Frontal cortex (tissue), 4 donors: ENCODE measurements around the gene PRDM5. TPM values are rescaled to one million over a fixed set of nuclear protein-coding genes. Genes with fewer than 3 reads are reported as not detected.

Experiments used
- DNase-seq, 2 donors: peaks; one replicate each; pipeline ENCODE4 v3.0.0; 2012; ENCODE audit warnings: low spot score in 2 of 2
- FAIRE-seq: peaks from 2 replicates; lab custom pipeline; 2012; peaks lifted over from hg19 to GRCh38; lab: Jason Lieb, UNC
- total RNA-seq: library from RNA; depleted of rRNA; stranded (reverse); fragments of >200 nt; gene quantifications from one replicate; pipeline ENCODE4 v1.2.3, GENCODE V29; 2014
- donor health status: control.
- donor health status: control.
- donor health status: control.

The PRDM5 gene
- total RNA-seq, 1 donor from 2014 or later = 14.7 TPM

DNA sequence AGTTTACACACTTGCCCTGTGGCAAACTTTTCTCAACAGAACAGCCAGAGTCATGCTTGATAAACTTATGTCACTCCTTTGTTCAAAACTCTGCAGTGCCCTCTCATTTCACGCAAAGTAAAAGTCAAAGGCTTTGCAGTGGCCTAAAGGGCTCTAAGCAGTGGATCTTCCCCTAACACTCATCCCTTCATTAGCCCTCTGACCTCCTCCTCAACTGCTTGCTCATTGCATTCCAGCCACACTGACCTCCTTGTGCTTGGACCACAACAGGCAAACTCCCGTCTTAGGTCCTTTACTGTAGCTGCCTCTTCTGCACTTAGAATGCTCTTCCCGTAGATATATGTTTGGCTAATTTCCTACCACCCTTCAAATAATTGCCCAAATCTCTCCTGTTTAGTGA is 5.6 kb downstream of the PRDM5 start:
- DNase-seq (no peak), FAIRE-seq (no peak)

DNA sequence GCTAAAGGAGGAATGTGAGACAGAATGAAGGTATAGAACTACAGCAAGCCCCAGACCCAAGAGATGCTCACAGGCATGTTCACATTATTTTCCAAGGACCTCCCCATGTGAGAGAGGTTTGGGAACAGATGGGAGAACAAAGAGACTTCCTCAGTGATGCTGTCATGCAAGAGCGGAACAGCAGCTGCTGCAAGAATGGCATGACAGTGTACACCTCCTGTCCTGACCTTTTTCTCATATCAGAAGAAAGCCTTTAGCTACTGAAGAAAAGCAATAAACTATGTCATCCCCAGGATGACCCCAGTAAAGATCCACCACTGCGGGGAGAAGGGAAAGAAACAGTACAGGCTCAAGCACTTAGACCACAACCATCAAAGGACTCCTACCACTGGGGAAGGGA is 7.2 kb downstream of the PRDM5 start:
- no peak for DNase-seq
- no peak for FAIRE-seq

DNA sequence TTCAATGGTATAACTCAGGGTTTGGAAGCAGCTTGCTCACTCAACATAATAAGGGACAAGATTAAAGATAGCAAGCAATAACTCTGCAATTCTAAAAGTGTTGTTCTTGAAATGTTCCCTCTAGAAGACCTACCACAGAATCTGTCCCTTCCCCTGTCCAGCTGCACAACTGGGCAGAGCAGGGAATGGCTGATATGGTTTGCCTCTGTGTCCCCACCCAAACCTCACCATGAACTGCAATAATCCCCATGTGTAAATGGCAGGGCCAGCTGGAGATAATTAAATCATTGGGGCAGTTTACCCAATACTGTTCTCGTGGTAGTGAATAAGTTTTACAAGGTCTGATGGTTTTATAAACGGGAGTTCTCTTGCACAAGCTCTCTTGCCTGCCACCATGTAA is 19.1 kb downstream of the PRDM5 start:
- DNase-seq (no peak), FAIRE-seq (no peak)

DNA sequence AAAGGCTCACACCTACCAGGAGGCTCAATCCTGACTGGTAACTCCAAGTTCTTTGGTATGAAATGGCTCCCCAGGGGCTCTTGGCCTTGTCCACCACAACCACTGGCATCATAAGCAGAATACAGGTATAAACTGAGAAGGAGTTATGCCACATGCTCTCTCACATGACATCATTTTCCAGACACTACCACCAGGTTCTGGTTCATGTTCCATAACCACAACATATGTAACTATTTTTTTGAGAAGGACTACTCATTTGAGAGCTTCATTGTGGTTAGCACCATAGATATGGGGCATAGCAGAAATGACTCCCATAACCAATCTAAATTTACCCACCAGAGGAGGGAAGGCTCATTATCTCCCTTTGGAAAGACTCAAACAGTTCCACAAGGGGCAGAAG is 19.6 kb downstream of the PRDM5 start:
- FAIRE-seq = no peak

DNA sequence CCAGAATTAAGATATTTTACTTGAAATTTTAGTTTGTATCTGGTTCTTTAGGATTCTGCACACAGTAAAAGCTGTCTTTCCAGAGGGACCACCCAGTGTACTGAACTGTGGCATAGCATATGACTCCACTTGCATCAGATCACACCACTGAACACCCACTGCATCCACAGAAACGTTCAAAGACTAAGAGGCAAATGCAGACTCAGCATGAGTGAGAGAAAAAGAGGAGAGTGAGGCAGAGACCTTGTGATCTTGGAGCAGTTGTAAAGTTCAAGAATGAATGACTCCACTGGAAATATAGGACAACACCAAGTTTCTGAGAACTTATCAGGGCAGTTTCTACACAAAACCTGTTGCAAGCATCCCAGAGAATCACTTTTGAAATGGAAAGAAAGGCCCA is 20.8 kb downstream of the PRDM5 start:
- FAIRE-seq (no peak), DNase-seq (no peak)

More for the DNA sequence above, 19.6 kb downstream of the PRDM5 start:
- no peak for DNase-seq

DNA sequence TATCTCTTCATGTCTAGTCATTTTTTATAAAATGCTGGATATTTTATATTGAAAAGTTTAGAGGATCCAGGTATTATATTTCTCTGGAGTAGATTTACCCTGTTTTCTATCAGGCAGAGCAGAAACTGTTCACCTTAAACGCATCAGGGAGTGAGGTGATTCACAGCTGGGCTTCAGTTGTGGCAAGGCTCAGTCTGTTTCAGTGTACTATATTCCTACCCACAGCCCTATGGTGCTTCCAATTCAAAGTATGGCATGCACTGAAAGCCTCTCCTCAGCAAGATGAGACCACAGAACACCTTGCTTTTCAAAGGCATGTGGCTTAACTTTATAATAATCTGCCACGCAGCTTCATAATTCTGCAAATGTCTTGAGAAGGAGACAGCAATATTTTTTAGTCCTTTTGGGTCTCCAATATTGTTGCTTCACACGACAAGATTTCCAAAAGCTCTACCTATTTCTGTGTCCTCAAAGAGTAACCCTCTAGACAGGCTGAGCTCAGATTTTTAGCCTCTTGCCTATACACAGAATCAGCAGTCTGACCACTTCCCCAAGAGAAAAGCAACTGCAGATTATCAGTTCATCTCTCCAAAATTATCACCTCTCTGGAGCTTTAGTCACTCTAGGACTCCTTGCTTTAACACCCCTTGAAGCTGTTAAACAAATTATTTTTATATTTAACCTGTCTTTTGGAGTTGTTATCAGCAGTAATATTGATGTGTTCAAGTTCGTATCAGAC is 24.4 kb downstream of the PRDM5 start:
- DNase-seq (no peak), FAIRE-seq (no peak)

DNA sequence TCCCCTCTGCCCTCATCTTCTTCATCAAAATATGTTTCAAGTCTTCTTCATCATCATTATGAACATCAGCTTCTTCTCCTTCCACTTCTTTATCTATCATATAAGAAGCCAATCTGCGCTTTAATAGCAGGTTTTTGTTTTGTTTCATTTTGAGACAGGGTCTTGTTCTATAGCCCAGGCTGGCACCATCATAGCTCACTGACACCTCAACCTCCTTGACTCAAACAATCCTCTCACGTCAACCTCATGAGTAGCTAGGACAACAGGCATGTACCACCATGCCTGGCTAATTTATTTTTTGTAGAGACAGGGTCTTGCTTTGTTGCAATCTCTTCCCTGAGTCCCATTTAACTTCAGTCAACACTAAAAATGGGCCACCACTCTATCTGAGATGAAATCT is 27.0 kb downstream of the PRDM5 start:
- DNase-seq (no peak), FAIRE-seq (no peak)

DNA sequence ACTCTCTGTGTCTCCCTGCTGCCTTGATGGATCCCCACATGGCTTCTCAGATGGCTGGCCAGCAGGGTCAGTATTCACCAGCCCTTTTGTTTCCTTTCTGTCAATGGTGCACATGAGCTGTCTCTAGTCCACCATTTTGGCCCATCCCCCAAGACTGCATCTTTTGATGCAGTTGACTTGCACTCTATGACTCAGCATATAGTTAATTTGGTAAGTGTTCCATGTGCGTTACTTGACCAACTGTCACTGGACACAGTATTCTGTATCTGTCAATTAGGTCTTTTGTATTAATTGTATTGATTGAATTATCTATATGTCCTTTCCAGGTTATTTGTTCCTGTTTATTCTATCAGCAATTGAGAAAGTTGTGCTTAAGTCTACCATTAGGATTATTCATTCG is 29.2 kb downstream of the PRDM5 start:
- DNase-seq (no peak), FAIRE-seq (no peak)

DNA sequence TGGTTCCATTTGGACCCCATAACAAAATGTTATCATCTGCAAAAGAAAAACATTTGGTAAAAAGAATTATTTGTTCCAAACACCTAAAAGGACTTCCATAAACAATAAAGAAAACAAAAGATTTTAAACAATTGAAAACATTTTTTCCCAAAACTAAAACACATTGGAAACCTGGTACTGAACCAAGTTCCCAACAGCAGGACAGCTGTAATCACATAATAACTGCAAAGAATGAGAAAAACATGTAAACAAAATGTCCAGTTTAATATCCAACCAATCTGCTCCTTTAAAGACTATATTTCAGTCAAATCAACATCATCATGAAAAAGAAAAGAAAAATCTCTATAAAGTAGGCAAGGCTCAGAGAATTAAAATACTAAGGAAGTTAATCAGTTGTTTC is 36.3 kb downstream of the PRDM5 start:
- no peak for DNase-seq
- FAIRE-seq = no peak

DNA sequence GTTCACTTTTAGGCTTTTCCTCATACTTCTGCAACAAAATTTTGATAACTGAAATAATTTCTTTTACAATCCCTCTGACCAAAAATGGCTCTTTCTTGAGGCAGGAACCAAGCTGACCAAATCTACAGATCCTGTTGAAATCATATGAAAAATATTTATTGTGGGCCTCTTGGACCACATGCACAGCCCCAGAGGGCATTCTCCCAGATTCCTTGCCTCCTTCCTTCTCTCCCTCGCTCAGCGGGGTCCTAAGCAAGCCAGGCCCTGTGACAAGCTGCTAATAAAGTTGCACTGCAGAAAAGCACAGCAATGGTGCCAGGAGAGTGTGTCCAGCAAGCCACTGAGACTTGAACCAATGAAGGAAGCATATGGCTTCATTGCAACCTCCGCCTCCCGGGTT is 40.7 kb downstream of the PRDM5 start:
- FAIRE-seq (no peak), DNase-seq (no peak)

DNA sequence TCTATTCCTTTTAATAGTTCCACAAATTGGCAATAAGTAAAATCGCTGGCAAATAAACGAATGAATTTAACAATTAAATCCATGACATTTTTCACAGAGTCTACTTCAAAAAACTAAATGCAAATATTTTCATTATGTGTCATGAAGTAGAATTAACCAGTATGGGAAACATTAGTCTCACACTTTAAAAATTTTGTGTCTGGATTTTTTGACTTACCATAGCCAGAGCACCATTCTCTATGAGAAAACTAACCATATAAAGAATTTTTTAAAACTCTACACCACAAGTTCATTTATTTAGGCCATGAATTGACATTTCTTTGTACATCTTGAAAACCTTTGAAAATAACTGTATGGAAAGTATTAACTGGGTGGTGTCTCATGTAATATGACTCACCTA is 41.2 kb downstream of the PRDM5 start:
- DNase-seq (no peak), FAIRE-seq (no peak)

DNA sequence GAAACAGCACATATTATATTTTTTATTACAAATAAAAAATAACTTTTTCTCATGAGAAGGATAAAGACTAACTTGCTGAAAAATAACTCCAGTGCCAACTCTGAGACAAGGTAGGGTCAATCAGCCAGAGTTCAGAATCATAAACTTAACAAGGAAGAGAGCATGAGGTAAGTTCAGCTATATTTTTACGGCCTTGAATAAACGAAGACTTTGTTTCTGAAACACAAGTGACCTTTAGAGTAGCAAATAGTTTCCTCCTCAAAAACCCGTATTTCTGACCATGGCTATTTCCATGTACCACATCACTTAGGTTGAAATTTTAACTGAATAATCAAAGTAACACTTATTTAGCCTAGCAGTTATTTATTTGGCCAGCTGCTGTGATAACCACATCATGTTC is 45.5 kb downstream of the PRDM5 start:
- DNase-seq (no peak), FAIRE-seq (no peak)

DNA sequence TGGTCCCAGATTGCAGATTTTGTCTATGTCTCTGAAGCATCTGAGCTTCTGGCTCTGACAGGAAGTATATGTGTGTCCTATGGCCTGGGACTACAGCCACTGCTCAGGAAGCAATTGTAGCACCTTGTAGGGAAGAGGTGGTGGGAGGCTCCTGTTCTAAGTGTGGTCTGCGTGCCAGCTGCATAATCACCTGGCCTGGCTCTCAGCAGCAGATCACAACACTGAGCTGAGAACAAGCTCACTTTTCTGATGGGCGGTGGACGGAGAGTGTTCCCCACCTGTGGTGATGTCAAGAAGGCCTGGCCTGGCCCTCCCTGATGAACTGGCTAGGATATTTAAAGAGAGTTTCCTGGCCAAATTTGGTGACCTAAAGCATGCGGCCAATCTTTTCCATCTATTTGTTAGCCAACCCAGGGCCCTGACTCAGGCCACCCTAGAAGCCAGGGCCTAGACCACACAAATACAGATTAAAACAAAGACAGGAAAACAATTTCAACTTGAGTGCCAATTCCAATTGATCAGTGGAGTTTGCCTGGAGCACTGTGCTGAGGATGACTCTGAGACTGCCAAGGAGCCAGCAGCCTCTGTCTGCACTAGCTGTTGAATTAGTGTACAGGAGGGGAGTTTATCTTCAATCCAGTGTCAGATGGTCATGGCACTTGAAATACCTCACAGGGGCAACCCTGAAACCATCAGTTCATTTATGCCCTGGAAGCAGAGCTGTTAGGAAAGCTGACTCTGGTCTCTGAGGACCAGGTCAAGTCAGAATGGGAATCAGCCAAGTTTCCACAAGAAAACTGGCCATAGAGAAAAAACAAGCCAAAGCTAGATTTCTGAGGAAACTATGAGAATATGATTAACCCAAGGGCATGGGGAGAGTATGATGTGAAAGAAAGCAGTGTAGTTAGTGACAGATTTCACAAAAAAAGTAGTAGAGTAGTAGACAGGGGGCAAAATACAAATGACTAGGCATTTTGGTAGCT is 47.4 kb downstream of the PRDM5 start:
- FAIRE-seq = no peak

DNA sequence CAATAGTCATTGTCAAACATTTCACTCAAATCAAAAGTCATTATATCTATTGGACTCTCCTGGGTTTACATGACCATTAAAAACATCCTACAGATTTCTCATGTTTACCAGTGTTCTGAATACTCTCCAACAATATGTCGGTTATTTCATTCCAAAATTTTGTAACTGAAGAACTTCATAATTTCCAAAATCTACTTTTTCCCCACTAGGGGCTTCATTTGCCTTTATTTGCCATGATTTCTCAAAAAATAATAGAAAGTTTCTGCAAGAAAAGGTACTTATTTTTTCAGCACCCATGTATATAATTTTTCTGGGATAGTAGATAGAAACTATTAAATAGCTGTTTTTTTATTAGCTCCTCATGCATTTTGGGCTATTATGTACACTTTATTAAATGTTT is 49.0 kb downstream of the PRDM5 start:
- DNase-seq (no peak), FAIRE-seq (no peak)

More for the DNA sequence above, 47.4 kb downstream of the PRDM5 start:
- no peak for DNase-seq

DNA sequence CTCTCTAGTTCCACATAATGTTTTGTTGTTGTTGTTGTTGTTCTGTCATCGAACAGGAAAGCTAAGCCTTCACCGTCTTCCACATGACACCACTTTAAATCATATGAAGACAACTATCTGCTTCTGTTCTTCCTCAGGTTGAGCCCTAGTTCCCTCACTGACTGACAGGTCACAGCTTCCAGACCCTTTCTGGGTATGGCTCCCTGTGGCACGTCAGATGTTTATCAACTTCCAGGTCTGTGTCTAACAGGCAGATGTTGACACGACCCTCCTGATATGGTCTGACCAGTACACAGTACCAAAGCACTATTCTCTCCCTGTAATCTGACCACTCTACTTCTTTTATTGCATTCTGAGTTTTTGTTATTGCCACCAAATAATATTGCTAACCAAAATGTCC is 51.4 kb downstream of the PRDM5 start:
- no peak for DNase-seq
- no peak for FAIRE-seq

DNA sequence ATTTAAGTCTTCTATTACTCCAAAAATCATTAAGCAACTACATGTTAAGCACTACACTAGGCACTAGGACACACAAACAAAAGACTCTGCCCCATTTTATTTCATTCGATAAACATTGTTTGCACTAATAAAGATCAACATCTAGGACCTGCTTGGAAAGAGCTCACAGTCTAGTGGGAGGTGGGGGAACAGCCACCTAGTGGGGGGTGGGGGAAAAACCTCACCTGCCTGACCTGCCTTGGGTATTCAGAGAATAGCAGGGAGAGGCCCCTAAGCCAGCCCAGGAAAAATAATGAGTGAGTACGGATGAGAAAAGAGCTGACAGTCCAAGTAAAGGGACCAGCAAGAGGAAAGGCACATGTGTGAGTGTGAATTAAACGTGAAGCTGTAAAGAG is 52.2 kb downstream of the PRDM5 start:
- FAIRE-seq (no peak), DNase-seq (no peak)

DNA sequence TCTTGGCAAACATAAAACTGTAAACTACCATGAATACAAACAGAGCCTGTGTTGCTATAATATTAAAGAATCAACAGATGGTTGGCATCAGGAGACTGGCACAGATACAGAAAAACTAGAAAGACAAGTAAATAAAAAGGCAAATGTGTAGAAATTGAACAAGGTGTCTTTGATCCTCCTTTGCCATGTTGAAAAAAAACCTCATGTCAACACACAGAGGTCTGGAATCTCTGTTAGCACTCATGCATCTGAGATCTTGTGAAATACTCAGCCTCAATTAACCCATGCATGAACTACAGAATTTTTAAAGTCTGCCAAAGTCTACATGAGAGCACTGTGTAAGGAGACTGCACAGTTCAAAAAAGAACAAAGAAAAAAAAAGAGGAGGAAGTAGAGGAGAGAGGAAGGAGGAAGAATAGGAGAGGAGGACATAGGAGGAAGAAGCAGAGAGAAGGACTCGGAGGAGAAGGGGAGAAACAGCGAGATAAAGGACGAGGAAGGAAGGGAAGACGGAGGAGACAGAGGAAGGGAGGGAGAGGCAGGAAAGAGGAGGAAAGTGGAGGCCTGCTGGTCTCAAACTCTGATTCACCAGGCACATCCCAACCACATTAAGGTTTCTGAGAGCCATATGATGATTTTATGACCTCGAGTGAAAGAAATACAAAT is 52.8 kb downstream of the PRDM5 start:
- FAIRE-seq (no peak), DNase-seq (no peak)

DNA sequence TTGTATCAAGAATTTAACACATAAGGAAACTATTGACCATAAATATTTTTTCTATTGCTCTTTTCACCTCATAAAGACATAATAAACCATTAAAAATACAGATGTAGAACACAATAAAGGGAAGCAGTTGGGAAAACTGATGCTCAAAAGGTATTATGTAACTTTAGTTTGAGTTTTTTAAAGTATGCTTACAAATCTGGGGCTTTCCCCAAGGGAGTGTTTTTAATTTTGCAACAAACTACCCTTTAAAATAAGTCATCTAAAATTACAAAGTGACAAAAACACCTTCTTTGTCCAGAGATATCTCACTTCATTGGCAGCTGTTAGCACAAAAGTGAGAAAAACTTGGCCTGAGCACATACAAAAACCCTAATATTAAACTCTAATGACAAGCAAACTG is 55.0 kb downstream of the PRDM5 start:
- FAIRE-seq (no peak), DNase-seq (no peak)

DNA sequence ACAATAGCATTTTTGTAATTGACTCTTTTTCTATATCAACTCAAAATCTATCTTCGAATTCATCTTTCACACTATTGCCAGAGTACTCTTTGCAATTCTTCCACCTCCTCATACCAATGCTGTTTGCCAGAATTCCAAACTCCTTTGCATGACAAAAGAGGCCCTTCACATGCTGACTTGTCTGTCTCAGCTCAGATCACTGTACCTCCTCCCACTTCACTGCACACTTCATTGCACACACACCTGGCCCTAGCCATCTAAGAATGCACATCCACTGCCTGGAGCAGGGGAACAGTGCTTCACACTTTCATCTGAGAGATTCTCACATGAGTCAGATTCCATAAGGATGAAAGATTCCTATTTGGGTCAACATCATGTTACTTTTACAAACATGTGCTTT is 56.5 kb downstream of the PRDM5 start:
- DNase-seq (no peak), FAIRE-seq (no peak)

DNA sequence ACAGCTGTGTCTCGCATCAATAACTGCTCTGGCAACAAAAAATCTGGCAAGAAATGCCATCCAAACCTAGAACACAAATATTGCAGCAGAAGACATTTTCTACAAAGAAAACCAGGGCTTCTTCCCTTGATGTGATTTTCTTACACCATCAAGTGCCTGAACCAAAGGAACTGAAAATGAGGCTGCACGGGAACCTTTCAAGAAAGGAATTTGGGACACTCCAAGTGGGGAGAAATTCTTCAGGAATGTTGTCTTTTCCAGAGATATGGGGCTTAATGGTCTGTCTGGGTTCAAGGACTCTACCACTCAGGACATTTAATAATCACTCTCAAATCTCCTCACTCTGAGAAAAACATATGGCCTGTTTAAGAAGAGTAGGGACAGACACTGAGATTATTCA is 57.6 kb downstream of the PRDM5 start:
- FAIRE-seq (no peak), DNase-seq (no peak)

DNA sequence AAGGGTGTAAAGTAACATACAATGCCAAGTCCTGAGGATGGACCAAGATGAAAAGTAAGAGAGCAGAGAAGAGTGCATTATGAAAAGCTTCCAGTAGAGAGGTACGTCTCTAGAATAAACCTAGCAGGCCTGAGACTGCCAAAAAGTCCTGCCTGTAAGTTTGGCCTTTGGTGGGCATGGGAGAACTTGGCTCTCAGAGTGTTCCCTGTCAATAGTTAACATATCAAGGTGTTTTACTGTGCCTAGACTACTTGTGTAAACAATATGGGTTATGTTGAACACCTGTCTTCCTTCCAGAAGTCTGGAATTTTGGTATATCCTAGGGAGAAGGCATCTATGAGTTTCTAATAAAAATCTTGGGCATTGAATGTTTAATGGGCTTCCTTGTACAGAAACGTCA is 60.1 kb downstream of the PRDM5 start:
- DNase-seq = no peak
- FAIRE-seq = no peak
